ENCODE data around the gene CALHM1.

DNA sequence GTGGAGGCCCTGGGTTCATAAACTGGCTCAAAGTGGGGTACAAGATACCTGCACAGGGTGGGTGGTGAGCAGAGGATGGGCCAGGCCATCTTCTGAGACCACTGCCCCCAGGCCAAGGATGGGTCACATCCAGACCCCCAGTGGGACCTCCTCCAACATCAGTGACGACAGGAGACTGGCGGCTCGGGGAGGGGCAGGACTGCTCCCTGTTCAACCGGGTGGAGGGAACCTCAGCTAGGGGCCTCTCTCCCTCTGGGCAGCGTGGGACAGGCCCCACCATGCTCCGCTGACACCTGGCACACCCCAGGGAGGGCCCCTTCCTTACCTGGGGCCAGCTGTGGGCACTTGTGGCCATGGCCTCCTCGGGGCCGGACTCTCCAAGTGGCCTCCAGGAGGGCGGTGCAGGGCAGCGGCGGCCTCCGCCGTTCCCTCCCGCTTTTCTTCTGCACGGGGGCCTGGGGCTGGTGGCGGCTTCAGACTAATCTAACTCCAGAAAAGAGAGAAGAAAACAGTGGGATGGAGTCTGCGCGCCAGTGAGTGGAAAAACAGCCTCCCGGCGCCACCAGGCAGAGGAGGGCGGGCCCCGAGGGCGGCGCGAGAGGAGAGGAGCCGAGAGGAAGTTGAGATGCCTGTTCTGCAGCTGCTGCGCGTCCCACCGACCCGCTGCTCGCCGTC is 6.7 kb downstream of the CALHM1 start, which contains the start of gene CALHM2:
- TF ChIP-seq, protein P1, sequence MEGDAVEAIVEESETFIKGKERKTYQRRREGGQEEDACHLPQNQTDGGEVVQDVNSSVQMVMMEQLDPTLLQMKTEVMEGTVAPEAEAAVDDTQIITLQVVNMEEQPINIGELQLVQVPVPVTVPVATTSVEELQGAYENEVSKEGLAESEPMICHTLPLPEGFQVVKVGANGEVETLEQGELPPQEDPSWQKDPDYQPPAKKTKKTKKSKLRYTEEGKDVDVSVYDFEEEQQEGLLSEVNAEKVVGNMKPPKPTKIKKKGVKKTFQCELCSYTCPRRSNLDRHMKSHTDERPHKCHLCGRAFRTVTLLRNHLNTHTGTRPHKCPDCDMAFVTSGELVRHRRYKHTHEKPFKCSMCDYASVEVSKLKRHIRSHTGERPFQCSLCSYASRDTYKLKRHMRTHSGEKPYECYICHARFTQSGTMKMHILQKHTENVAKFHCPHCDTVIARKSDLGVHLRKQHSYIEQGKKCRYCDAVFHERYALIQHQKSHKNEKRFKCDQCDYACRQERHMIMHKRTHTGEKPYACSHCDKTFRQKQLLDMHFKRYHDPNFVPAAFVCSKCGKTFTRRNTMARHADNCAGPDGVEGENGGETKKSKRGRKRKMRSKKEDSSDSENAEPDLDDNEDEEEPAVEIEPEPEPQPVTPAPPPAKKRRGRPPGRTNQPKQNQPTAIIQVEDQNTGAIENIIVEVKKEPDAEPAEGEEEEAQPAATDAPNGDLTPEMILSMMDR (IDR thresholded peaks at IDR 0.05; ENCODE audit: low read depth, low read length), result no peak
- TF ChIP-seq EZH2phosphoT487 (IDR thresholded peaks at IDR 0.05; ENCODE audit: low read depth), result no peak

All from OCI-LY3 (cell line).